GM18909 (cell line): Measurements from ENCODE around the gene UBASH3B.

Experiments
- ATAC-seq: cut with Tn5 transposase; IDR thresholded peaks from one replicate; pipeline ENCODE4 v1.9.1; 2021; ENCODE audit warnings: mild to moderate bottlenecking; ENCODE audit not compliant: unreplicated experiment, poor library complexity

The UBASH3B gene

DNA sequence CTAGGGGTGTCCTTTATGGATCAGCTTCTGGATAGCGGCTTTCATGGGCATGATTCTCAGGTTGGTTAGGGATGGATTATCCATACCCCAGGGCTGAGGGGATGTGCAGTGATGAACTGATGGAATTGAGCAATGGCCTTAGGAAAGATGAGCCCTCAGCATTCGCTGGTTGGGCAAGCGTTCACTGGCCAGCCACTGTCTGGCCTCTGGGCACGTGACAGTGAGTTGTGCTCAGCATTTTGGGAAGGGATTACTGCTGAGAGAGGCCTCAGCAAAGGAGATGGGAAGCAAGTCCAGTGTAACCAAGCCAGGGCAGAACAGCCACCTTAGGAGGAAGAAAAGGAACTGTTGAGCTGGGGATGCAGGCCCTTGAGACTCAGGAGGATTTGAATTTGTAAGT, 17.4 kb downstream of the UBASH3B start:
- no peak for ATAC-seq

DNA sequence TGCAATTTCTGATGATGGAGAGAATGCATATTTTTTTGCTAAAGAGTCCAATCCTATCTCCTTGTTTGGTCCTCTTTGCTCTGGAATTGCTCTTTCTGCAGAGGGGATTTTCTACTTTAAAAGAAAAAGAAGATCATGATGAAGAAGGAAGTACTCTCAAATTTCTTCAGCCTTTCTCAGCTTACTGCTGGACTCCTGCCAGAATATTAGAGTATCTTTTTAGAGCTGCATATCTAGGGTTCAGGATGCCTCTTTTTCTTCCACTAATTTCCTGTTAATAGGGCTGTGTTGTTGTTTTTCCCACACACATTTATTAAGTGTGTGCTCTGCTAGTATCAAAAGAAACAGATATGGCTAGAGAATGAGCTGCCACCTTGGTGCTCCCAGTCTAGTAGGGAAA, 18.2 kb downstream of the UBASH3B start:
- ATAC-seq, result no peak

DNA sequence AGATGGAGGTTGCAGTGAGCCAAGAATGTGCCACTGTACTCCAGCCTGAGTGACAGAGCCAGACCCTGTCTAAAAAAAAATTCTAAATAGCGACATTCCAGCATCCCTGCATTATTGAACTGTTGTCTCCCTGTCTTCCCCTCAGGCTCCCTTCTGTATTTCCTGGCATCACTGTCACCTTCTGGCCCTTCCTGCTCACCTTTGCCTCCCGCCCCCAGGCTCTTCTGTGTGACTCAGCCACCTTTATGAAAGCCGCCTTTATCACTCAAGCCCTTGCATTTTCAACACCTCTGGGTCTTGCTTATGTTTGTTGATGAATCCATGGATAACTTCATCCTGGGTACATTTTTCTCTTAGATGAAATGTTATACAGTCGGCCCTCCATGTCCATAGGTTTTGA, 21.1 kb downstream of the UBASH3B start:
- ATAC-seq, result no peak

DNA sequence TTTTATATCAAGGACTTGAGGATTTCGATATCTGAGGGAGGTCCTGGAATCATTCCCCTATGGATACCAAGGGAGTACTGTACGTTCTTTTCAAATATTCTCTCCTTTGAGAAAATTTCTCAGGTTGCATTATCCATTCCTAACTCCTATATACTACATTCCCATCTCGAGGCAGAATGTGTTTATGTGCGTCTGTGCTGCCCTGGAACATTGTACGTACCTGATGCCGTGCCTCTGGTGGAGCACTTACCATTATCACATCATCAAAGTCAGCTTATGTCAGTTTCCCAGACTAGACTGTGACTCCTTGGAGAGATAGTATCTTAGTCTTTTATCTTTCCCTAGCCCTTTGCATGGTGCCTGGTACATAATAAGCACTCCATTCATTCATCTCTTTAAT, 21.7 kb downstream of the UBASH3B start:
- ATAC-seq, result no peak

DNA sequence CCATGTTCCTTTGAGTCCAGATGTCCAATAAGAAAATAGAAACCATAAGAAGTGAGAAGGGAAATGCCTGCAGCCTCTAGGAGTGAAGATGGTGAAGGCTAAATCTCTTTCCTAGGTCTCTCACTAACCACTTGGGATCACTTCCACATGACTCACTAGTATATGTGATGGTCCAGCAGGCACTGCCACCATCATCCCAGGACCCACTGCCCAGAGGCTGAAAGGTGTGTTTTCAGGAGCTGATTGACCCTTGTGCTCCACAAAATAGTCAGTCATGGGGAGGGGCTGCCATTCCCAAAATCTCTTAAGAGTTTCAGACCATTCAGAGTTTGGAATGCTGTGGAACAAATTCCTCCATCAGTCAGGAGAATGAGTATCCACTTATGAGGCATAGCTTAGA, 22.9 kb downstream of the UBASH3B start:
- no peak for ATAC-seq

DNA sequence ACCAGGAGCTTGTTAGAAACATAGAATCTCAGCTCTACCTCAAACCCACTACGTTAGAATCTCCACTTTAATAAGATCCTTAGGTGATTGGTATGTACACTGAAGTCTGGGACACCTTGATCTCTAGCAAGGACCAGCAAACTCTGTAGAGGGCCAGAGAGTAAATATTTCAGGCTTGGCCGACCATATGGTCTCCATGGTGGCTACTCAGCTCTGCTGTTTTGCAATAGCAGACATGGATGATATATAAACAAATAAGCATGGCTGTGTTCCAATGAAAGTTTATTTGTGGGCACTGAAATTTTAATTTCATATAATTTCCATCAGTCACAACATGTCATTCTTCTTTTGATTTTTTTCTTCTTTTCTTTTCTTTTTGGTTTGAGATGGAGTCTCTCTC, 23.9 kb downstream of the UBASH3B start:
- no peak for ATAC-seq

DNA sequence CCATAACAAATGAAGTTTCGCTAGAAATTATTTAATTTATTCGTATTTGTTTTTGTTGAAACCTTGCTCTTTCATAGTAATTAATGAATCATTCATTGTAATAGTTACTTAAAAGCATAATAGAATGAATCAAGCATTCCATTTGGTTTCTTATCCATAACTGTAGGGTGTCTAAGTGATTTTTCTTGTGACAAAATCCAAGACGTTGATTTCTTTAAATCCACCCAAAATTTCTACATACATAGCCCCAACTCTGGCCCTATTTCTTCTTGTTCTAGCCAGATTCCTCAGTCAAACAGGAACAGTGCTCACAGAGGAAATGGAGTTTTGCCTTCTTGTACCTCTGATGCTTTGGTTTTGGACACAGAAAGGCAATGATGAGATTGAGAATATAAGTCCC, 25.5 kb downstream of the UBASH3B start:
- ATAC-seq, result no peak

DNA sequence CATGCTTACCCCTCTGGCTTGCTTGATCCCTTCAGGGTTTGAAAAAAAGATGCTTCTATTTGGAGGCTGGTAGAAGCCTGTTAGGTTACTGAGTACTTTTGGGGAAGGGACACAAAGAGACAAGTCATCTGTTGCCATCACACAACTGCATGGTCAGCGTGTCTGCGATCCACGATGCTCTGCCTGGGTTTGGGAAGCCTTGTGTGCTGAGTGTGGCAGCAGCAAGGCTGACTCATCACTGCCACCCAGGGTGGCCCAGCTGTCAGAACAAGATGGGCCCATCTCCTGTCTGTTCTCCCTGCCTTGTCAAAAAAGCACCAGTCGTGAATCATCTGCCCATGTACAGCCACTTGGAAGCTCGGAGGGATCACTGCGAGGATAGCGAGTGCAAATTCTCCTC, 26.2 kb downstream of the UBASH3B start:
- no peak for ATAC-seq

DNA sequence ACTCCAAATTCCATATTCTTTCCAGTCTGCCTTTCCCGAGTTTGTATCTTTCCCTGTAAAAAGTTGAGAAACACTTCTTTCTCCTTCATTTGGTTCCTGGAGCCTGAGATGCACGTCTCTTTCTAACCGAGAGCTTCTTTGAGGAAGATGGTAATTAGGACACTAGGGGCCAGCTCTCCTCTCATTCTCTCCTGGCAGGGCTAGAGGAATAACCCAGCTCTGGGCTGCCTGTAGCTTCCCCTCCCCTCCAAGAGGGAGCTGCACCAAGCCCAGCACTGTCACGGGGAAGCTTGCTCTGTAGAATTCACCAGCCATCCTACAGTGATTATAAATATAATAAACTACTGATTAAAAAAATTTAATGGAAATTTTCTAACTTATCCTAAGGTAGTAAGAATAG, 26.9 kb downstream of the UBASH3B start:
- ATAC-seq, result no peak

DNA sequence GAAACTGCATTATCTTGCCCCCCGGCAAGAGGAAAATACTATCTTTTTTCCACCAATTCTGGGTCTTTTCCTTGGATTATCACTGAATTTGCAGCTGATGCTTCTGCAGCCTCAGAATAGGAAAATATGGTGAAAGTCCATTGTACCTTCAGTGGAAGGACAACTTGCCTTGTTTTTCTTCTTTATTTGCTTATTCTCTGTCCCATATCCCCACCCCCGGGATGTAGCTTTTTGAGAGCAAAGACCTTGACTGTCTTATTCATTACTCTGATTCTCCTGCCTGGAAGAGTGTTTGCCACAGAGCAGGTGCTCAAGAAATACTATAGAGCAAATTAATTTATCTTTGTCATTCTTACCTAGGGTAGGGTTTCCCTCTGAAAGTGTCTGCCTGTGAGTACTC, 29.5 kb downstream of the UBASH3B start:
- no peak for ATAC-seq

DNA sequence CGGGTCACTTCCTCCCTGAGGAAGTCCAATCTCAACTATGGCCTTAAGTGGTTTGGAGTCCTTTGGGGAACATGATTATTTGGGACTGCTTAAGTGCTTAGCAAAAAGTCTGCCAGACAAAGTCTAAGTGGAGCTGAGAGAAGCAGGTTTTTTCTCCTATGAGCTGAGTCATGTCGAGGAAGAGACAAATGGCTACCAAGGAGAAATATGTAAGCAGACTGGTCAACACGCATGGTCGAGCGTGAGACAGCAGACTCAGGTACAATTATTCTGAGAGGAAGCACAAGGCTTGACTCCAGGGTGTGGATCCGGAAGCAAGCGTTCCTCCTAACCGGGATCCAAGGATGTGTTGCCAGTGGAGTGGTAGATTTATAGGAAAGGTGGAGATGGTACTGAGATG, 30.6 kb downstream of the UBASH3B start:
- no peak for ATAC-seq

DNA sequence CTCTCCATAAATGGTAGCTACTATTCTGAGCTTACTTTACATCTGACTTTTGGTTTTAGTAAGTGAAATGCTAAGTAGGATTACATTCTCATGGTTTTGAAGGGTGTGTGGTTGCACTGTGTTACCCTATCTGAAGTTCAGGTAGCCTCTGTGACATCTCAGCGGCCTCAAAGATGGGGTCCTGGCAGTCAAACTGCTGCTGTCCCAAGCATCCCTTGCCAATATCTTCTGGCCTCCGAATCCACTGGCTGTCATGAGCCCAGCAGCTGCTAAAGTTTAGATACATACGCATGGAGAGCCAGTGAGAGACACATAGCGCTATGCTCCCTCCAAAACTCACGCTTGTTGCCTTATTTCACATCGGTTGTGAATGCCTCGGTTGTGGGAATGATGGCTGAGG, 34.9 kb downstream of the UBASH3B start:
- ATAC-seq, result no peak

DNA sequence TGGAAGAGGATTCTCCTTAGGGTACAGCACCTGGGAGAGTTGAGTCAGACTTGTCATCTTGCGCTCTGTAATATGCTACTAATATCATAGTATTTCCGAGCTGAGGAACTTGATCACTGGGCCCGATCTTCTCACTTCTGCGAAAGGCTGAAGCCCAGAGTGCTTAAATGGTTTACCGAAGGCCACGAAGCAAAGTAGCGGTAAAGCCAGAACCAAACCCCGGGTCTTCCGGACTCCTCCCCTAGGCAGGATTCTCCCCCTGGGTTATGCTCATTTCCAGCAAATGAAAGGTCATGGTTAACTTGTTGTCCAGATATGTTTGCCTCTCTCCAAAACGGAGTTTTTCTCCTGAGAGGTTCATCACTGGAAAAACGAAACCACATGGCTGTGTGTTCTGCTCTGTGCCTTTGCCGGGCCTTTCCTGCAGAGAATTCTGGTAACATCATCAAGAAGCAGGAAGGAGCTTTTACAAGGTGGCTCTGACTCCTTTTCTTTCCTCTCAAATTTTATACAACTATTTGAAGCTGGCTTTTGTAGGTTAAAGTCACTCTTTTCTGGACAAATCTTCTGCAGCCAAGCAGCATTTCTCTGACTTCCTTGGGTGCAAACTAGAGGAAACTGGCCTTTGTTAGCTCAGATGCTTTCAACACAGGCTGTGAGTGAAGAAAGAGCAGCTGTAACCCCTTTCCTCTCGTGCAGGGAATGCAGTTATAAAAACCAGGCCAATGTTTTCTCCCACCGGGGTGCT, 35.5 kb downstream of the UBASH3B start:
- ATAC-seq, result no peak

DNA sequence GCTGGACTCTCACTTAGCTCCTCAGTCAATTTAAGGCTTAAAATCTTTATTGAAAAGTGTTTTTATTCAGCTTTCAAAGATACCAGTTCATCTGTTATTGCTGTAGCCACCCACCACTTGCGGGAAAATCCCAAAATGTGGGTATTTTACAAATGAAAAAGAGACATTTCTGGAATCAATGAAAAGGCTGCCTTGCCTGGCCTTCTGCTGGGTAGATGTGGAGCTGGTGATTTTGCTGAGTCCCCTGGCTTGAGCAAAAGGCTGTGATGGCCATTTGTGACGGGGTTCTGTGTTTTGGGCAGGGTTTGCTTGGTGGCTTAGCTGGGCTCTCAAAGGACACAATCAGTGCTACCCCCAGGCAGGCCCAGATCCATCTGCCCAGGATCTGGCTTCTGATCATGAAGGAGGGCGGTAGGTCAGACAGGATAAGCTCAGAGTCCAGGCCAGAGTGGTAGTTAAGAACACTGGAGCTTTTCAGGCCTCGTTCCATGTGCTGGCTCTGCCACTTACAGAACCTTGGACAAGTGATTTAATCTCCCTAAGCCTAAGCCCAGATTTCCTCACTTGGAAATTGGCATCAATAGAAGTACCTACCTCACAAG, 36.1 kb downstream of the UBASH3B start:
- no peak for ATAC-seq

DNA sequence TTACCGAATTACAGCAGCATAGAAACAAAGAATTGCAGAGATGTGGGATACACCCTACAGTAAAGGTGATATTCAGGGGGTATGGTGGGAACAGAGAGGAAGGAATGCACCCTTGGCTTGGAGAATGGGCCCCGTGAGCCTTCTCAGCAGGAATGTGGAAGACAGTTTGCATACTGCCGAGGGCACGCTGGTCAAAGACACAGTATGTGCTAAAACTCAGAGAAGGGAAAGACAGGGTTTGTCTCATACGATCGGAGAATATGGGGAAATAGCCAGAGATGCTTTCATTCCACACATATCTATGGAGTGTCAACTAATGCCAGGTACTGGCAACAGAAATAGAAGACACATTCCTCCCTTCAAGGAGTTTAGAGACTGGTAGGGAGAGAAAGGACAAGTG, 36.9 kb downstream of the UBASH3B start:
- no peak for ATAC-seq

DNA sequence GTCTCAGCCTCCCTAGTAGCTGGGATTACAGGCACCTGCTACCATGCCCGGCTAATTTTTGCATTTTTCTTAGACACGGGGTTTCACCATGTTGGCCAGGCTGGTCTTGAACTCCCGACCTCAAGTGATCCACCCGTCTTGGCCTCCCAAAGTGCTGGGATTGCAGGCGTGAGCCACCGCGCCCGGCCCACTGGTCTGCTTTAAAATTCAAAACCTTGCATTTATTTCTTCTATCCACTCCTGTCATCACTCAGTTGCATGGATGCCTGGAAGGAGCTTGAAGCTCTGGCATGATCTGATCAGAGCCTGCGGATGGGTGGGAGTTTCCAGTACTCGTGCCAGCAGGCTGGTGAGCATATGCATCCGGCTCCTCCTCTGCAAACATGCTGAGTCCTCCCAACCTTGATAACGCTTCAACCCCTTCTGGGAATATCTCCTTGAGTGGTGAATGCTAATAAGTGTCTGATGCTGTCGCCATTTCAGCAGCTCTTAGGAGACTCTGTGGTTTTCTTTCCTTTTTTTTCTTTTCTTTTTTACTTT, 39.6 kb downstream of the UBASH3B start:
- ATAC-seq, result no peak

DNA sequence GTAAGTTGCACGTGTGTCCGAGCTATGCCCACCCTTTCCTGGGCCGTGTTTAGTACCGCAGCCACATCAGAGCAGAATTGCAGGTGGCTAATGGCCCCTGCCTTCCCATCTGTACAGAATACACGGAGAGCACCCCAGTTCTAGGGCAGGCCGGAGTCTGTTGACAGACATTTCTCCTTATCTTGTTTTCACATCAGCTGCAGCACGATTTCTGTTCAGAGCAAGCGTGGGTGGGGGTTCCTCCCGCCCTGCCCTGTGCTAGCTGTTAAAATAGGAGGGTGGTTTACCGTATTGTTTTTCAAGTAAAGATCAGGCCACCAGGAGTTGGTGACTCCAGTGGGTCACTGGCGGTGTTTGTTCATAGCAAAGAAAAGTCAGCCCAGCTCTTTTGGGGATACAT, 41.1 kb downstream of the UBASH3B start:
- ATAC-seq, result peak; percentile 63

DNA sequence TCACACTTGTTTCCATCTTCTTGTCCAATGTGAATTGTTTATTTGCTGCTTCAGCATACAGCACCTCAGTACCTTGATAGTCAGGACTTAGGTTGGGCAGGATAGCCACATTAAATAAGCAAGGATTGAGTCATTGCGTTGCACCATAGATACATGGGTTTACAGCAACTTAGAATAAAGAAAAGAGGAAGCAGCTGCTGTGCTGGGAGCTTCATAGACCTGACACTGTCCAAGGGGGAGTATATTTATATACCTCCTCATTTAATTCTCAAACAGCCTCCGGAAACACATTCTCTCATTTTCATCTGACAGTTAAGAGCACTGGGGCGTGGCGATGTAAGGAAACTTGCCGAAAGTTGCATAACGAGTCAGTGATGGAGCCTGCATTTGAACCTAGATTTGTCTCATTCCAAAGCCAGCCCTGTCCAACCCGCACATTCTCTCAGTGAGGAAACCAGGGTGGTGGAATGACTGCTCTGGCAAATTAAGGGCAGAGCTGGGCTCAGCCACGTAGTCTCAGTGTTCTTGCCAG, 42.2 kb downstream of the UBASH3B start:
- peak; percentile 75 for ATAC-seq

DNA sequence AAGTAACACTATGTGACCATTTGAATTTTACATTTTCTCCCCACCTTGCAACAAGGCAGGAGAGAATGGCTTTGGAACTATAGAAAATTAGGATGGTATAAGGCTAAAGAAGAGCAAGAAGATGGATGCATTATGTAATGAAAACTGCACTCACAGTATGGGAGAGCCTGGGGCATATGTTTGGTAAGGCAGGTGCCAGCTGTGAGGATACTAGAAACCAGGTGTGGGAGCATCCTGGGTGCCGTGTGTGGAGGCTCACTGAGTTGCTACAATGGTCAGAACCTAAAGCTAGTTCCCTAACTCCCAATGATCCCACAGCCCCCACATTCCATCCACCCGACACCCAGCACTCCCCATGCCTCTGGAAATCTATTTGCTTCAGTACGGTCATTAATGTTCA, 42.9 kb downstream of the UBASH3B start:
- no peak for ATAC-seq

DNA sequence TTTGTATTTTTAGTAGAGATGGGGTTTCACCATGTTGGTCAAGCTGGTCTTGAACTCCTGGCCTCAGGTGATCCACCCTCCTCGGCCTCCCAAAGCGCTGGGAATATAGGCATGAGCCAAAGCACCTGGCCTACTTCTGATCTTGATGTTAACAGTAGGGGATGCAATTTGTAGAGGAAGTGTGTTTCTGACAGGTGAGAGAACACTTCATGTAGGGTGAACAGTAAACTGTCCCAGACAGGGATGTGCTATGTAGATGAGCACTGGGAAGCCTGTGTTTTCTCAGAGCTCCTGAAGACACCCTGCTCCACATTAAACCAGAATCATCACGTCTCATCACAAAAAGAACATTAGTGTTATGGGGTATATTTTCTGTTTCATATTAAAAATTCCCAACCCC, 45.1 kb downstream of the UBASH3B start:
- no peak for ATAC-seq

DNA sequence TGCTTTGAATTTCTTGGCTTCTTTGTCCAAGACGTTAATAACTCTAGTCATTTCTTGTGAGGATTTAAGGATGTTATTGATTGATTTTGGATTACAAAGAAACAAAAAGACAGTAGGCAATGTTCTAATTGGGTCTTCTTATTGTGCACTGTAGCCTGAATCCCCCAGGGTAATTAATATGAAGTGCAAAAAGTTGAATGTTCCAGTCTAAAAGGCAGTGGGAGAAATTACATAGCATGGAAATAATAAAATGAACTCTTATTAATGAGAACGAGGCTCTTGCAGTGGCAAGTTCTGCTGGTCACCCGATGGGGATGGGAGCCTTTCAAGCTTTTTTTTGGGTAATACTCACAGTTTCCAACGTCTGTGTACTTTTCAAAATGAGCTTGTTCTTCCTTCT, 45.6 kb downstream of the UBASH3B start:
- no peak for ATAC-seq
